Retina (tissue), 1 donor: ENCODE results near the gene SGPL1.
"Not testable (repeated sequence)": the region's sequence is repeated elsewhere in the genome, so short reads cannot be mapped to it uniquely, and the experiment has no call there.

Experiments used
- DNase-seq: peaks from one replicate; pipeline ENCODE4 v3.0.0-alpha.2; 2016

SGPL1 gene

DNA sequence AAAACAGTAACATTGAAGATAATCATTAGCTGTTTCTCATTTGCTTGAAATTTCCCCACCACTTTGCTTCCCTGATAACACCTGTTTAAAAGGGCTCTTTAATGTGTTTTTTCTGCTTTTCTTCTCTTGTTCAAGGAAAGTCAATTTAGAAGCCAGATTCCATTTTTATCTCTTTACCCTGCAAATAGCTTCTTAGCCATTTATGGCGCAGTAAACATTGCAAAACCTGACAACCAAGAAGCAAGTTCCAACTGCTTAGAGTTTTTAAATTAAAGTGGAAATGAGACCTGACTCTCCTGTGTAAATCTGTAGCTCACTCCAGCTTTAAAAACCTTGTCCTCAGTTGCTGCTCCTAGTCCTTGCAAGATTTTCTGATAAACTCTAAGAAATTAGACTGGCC is 30.1 kb downstream of the SGPL1 start:
- DNase-seq: no peak

DNA sequence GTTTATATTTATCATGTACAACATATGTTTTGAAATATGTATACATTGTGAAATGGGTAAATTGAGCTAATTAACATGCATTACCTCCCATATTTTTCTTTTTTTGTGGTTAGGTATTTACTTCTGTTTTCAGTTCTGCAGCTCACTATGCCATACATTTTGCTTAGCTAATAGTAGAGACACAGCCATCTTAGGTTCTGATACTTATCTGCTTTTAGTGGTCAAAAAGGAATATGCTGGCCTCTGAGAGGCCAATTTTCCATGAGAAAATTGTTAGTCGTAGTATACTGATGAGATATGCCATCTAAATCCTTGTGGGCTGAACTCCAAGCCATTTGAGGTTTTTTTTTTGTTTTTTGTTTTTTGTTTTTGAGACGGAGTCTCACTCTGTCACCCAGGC is 31.0 kb downstream of the SGPL1 start:
- DNase-seq: no peak

DNA sequence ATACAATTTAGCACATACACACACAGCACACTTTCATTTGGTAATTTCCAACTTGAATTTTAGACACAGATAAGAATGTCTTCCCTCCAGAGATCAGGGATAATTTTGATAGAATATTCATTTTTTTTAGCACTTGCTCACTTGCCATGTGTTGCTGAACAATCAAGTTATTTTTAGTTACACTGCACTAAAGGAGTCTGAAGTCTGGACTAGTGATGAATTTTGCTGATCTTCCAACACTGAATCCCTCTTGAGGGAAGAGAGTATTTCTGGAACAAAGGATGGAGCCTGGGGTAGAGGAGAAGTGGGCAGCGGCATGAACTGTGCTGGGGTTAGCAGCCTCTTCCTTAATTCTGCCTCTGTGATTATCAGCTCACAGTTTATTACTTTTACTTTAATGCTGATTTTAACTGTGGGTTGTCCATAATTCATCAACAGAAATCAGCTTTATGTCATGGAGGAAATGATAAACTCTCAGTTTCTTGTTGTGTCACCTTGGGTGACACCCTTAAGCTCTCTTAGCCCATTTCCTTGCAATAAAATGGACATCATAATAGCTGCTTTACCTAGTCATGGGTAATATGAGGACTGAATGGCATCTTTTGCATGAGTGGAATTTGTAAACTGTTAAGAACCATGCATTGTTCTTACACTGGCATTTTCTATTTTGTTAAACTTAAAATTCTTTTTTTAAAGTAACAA is 32.1 kb downstream of the SGPL1 start:
- DNase-seq: no peak

DNA sequence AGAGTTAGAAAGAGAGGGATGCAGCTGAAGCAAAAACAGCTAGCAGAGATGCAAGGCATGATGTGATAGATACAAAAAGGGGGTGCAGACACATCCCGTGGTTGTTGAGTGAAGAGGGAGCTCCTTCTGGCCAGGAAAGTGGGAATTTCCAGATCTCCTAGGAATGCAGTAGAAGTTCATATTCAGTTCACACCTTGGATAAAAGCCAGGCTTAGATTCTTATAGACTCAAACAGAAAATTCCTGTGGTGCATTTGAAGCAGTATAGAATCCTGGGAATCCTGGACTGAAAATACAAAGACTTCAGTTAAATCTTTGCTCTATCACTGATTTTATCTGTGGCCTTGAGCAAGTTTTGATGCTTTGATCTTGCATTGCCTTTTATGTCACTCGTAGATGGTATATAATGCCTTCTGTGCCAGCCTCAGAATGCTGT is 33.9 kb downstream of the SGPL1 start:
- no peak for DNase-seq

DNA sequence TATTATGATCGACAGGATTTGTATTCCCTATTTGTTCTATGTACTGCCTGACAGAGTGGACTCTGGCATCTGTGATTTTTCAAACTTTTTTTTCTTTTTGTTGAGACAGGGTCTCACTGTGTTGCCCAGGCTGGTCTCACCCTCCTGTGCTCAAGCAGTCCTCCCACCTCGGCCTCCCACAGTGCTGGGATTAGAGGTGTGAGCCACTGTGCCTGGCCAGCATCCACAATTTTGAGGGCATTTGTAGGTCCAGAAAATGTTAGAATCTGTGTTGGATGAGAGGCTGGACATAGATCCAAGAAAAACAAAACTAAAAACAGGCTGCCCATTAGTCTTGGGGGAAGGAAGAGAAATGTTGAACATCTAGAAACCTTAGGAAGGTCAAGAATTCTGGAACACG is 34.3 kb downstream of the SGPL1 start:
- DNase-seq: no peak

DNA sequence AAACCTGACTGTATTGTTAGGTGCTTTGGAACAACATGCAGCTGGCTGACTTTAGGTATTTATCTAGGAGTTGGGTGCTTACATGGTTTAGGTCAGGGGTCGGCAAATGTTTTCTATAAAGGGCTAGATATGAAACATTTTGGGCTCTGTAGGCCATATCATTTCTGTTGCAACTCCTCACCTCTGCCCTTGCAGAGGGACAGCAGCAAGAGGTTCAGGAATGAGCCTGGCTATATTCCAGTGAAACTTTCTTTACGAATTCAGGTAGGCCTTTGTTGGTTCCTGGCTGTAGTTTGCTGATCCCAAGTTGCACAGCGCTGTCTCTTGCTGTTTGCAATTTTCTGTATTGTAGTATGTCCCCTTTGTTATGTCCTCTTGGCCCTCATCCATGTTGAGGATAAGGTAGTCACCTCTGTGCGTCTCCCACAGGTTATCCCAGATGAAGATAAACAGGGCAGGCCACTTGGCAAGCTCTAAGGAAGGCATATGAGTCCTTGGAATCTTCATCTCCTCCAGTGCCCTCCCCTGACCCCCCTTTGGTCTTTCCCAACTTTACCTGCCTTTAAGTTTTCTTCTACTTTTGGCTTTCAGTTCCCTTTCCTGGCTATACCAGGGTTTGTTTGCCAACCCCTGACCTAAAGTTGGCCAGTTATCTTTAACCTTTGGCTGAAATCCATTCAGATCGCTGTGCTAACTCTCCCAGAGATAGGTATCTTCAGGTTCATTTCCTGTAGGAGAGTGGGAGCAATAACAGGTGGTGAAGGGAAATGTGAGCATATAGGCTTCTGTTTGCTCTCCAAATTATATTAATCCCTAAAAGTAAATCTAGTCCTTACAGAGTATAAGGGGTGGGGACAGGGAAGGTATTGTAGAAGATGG is 36.1 kb downstream of the SGPL1 start:
- DNase-seq: no peak

DNA sequence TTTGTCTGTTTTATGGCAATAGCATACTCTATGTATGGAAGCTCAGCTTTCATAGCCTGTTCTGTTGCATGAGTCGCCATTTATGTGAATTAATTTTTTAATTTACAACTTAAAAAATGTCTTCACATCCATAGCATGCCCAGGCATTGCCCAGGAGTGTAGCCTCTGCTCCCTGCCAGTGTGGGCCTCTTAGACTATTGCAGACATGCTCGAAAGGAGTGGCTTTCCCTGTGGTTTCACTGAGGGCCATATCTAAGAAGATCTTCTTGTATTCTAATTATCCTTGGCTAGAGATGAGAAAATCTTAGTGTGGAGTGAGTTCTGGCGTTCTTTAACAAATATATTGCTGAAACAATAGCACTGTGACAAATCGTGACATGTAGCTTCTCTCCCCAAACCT is 37.3 kb downstream of the SGPL1 start:
- DNase-seq: no peak

DNA sequence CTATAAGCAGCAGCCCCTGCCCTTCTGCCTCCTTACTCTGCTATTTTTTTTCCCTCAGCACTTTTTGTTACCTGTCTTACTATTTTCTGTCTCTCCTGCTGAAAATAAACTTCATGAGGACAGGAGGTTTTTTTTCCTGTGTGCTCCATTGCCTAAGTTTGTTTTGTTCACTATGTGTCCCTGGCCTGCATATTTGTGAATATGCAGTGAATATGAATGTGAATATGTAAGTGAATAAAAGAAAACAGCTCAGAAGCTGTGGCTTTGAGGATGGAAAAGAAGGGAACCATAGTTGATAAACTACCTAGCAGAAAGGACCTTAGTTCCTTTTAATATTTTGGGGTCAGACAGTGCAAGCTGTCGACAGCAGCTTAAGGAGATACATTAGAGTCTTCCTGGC is 37.7 kb downstream of the SGPL1 start:
- DNase-seq: no peak

DNA sequence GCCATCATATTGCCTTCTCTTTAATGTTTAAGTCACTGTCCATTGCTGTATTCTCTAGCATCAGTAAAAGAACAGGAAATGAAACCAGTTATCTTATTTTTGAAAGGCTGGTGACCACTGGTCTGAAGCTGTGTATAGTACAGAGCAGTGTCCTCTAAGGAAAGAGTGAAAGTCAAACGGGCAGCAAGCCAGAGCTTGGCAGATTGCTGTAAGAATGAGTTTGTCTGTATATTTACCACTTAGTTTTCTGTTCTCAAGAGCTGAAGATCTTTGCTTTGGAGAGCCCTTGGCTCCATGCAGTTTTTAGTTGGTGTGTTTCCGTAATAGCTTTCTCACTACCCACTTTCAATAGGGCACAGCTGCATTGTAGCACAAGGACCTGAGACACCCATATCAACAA is 40.7 kb downstream of the SGPL1 start:
- no peak for DNase-seq

DNA sequence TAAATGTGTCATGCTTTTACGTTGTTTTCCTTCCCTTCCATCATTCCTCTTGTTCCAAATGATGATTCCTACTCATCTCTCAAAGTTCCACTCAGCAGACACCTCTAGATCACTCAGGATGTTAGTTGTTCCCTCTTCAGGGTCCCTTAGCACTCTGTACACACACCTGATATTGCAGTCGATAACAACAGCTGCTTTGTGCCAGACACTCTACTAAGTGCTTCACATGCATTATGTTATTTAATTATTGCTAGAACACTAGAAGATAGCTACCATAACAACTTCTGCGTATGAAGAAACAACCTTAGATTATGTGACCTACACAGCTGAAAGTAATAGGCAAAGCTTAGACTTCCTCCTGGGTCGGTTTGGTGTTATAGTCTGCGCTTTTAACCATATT is 43.0 kb downstream of the SGPL1 start:
- DNase-seq: no peak

DNA sequence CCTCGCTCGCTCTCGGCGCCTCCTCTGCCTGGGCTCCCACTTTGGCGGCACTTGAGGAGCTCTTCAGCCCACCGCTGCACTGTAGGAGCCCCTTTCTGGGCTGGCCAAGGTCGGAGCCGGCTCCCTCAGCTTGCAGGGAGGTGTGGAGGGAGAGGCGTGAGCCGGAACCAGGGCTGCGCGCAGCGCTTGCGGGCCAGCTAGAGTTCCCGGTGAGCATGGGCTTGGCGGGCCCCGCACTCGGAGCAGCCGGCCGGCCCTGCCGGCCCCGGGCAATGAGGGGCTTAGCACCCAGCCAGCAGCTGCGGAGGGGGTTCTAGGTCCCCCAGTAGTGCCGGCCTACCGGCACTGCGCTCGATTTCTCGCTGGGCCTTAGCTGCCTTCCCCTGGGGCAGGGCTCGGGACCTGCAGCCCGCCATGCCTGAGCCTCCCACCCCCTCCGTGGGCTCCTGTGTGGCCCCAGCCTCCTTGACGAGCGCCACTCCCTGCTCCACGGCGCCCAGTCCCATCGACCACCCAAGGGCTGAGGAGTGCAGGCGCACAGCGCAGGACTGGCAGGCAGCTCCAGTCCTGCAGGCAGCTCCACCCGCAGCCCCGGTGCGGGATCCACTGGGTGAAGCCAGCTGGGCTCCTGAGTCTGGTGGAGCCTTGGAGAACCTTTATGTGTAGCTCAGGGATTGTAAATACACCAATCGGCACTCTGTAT is 45.9 kb downstream of the SGPL1 start:
- DNase-seq: not testable (repeated sequence)

DNA sequence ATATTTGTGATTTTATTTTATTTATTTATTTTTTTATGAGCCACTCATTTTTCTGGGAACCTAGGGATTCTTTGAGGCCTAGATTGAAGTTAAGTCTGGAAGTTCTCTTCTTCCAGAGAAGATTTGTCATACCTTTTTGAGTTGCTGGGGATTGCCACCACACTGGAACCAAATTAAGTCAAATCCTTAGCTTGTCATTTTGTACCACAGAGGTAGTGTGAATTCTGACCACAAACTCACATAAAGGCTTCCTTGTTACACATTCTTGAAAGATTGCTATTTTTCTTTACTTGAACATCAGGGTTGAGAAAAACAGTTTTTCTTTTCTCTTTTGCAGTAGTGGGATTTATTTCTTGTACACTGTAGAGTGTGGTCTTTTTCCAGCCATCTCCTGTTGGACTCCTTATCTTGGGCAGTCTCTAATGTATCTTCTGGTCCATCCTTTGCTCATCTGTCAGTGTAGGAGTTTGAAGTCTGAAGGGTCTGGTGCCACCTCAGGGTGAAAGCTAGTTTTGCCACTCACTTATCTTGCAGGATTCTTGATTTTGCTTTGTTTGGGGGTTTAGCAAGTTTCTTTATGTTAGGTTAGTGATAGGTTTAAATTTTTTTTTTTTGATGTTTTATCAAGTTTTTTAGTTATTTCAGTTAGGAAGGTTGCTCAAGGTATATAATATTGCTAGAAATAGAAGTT is 47.9 kb downstream of the SGPL1 start:
- no peak for DNase-seq

DNA sequence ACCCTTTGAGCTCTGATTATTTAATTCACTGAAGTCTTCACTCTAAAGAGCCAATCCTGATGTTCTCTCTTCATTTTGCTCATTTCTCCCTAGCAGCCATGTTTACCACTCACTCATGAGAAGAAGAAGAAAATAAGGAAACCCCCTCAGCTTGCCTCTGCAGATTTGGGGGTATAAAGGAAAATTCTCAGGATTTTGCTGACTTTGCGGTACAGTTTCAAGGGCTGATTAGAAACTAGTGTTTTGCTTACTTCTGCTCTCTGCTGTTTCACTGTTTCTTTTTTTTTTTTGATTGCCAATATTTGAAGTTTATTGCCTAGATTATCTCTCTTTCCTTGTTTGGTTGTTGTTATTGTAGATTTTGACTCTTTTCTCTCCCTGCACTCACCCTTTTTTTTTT is 49.2 kb downstream of the SGPL1 start:
- DNase-seq: no peak

DNA sequence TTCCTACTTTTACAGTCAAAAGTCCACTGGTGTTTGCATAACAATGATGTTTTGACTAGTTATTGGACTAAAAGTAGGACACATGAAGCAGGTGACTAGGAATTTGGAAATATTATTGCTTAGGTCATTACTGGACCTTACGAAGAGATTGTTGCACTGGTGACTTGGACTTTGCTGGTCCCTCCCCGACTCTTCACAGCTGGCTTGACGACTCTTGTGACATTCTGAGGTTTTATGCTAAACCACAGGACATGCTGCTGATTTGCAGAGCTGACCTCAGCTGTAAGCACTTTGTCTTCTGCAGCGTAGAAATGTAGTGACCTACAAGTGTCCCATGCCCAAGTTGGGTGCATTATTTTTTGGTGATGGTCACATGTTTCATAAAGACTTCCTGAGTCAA is 50.7 kb downstream of the SGPL1 start:
- no peak for DNase-seq

DNA sequence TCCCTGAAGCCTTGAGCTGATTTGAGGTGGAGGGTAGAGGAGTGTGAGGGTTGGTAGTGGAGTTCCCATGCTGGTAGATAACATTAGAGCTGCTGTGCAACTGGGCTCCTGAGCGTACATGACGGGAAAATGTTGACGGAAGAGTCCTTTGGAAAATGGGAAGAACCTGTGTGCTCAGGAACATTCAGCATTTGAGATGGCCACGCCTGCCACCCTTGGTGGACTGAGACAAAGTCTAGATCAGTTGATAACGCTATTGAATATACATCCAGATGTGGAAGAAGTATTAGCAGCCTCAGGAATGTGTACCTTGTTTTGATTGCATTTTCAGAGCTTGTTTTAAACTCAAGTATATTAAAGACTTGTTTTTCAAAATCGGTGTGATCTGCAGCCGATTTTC is 56.5 kb downstream of the SGPL1 start:
- DNase-seq: no peak

DNA sequence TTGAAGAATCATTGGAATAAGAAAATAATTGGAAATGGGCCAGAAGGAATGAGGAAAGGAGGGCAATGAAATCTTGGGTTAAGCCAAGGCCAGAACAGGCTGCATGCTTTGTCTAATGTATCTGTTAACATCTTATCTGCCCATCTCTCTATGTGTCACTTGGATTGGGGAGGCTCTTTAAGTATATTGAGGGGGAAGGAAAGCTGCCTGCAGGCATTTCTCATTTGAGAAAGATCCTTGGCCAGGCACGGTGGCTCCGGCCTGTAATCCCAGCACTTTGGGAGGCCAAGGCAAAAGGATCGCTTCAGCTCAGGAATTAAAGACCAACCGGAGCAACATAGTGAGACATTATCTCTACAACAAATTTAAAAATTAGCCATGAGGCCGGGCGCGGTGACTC is 58.3 kb downstream of the SGPL1 start:
- DNase-seq: no peak

DNA sequence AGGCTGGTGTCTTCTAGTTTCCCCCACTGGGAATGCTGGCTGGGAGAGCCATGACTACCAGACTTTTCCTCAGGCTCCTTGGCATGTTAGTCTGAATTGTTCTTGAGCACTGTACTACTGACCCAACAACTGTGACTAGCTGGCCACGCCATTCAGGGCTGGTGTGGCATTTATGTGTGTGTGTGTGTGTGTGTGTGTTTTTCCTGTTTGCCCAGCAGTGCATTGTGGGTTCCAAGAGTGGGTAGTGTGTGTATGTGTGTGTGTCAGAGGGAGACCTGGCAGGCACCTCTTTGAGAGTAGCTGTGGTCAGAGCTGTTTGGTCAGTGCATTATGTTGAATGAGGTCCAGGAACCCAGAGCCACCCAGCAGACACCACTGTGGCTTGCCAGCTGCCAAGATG is 63.5 kb downstream of the SGPL1 start:
- no peak for DNase-seq

DNA sequence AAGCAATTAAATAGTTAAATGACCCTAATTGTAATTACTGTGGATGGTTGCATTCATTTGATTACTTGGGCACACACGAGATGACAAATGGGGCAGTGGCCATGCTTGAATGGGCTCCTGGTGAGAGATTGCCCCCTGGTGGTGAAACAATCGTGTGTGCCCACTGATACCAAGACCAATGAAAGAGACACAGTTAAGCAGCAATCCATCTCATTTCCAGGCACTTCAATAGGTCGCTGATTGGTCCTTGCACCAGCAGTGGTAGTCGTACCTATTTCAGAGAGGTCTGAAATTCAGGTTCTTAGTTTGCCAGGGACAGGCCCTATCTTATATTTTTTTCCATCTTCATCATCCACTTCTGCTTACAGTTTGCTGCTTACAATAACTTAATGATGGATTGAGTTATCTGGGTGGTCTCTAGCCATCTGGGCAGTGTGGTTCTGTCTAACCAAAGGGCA is 64.4 kb downstream of the SGPL1 start:
- peak; percentile 77 for DNase-seq

DNA sequence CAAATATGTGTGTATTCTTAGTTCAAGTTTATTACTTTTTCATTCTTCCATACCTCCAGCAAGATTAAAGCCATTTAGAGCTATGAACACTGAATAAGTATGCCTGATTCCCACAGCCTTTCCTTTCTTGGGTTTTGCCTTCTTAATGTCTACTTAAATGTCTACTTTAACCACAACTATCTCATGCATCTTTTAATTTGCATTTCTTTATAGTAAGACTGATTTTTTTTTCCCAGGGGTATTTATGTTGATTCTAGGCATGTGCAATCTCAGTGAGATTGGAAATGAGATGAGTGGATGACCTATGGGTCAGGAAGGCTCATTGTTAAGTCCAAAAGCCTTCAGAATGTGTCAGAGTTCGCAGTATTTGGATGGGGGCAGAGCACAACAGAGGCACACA is 69.0 kb downstream of the SGPL1 start:
- DNase-seq: no peak

DNA sequence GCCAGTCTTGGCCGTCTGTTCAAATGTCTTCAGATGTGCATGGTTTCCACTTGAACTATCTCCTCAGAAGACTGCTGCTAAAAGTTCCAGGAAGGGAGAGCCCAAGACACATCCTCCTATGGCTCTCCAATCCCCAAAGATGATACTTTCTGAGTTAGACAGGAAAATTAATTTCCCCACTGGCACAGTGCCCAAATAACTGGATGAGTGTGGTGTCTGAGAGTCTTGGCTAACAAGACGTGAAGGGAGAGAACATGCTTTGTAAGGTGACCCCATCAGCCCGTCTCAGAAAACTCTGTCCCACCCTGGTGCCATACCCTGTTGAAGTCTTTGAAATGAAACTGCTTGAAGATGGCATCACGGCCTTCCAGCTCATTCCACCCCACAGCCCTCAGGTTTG is 69.7 kb downstream of the SGPL1 start:
- no peak for DNase-seq

DNA sequence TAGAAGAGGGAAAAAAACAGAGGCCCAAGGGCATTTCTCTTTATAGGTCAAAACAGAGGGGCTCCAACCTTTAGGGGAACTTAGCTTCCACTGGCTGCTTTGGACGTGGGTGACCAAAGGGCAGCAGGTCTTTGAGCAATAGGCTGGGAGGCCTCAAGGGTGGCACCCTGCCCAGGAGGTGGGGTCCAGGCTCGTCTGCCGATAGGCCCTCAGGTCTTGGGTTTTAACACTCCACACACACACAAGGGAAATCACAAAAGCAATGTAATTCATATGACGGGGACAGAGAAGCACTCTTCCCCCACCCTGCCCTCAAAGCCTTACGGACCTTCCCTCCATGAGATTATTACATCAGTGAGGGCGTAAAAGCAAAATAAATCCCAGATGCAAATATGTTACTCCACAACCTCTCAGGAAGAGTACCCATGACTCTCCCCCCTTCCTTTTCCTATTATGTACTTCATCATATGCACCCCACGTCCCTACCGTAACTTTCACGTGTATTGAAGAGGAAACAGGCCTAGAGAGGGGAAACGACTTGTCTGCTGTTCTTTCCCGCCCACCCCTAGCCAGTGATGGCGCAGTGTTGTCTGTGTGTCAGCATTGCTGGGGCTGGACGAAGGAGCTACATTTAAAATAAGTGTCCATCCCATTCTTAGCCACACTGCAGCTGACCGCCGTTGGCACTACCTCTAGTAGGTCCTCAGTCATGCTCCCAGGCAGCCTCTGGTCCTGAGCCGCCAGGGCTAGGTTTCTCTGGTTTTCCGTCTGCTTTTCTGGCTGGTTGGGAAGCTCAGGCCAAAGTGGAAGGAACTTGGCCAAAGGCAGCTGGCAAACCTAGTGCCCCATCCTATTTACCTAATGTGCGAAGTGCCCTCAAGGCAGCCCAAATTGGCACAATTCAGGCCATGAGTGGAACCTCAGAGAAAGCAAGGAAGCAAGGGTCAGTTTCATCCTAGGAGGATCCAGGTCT is 70.5 kb downstream of the SGPL1 start:
- no peak for DNase-seq
